ENCODE measurements around the gene C2orf74. TPM values are rescaled to one million over a fixed set of nuclear protein-coding genes. Genes with fewer than 3 reads are reported as not detected.

The C2orf74 gene
- total RNA-seq = 4.1 and 7.9 TPM in 2 replicates

GRCh38 chr2:61161888-61162287 is at the start of gene C2orf74:
TSS of gene C2orf74 (plus strand) at chr2:61162188. CDS start at chr2:61162515, 327 bp downstream.

Other genes with a start within 250 kb of the C2orf74 start
- gene PEX13, start 144.5 kb upstream of the C2orf74 start, total RNA-seq = 50.8 and 69.9 TPM in 2 replicates
- gene PUS10, start 143.9 kb upstream of the C2orf74 start, total RNA-seq = 2.2 and 7.5 TPM in 2 replicates
- 8.5 and 12.8 TPM in 2 replicates for gene SANBR, start 96.3 kb upstream of the C2orf74 start, total RNA-seq